Heart left ventricle (tissue), 13 donors: Measurements from ENCODE around the gene DAW1.

Experiments
- POLR2A ChIP-seq, 2 donors: fragments of 450-650 bp; IDR thresholded peaks; one replicate each; pipeline ENCODE4 v1.6.1; 2017; ENCODE audit warnings: antibody characterized with exemption in 2 of 2, mild to moderate bottlenecking in 2 of 2, moderate library complexity in 2 of 2
- TF ChIP-seq, protein P1 (sequence below), 12 donors: fragments of 200-600 bp; sonication (generic) in 4 of 12; IDR thresholded peaks; one replicate each; pipeline versions ENCODE4 v1.5.0 to v1.8.0; 2018 to 2022; ENCODE audit warnings: antibody characterized with exemption in 12 of 12, mild to moderate bottlenecking in 5 of 12
- donor health status: ischemic (EF 13 %, LVEDD 7.1; RV severe dilation, severe dysfunction).
- donor health status: DM: no; HTN: yes; CAD: no.
- donor health status: DM: no; HTN: no; CAD: no.
- donor health status: ischemic (EF 25% LVEDD 6.9; RV normal size, moderate dysfunction).
- donor health status: ischemic (EF 25% LVEDD 5.7; RV mildly dilated, moderate dysfunction).
- donor health status: ischemic (EF 35%, LVEDD 5.7; RV mildly dilated, moderate dysfunction).
- donor health status: nonischemic (EF 11% LVEDD 7.7; RV severe dilation, severe dysfunction).
- donor health status: DM: yes; HTN: yes; CAD: no.
- donor health status: PGD.
- donor health status: ischemic (EF 29% LVEDD 5.4; RV normal size, mild dysfunction).
- donor health status: nonischemic (EF 23%, LVEDD 6.1; RV moderate dilation, normal function).

DNA sequence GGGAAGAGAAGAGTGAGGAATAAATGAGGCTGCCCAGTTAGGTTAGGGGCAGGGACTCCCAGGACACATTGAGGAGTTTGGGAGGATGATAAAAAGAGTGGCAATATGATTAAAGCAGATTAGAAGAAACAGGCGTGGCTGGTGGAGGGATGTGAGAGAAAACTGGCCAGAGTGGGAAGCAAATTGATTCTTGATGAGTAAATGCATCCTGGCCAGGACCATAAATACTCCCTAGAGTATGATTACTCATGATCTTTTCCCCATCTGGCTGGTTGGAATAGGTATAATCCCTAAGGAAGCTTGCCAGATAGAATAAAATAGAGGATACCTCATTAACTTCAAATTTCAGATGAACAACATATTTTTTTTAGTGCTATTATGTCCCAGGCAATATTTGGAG is 21.5 kb upstream of the DAW1 start:
- TF ChIP-seq, protein P1, sequence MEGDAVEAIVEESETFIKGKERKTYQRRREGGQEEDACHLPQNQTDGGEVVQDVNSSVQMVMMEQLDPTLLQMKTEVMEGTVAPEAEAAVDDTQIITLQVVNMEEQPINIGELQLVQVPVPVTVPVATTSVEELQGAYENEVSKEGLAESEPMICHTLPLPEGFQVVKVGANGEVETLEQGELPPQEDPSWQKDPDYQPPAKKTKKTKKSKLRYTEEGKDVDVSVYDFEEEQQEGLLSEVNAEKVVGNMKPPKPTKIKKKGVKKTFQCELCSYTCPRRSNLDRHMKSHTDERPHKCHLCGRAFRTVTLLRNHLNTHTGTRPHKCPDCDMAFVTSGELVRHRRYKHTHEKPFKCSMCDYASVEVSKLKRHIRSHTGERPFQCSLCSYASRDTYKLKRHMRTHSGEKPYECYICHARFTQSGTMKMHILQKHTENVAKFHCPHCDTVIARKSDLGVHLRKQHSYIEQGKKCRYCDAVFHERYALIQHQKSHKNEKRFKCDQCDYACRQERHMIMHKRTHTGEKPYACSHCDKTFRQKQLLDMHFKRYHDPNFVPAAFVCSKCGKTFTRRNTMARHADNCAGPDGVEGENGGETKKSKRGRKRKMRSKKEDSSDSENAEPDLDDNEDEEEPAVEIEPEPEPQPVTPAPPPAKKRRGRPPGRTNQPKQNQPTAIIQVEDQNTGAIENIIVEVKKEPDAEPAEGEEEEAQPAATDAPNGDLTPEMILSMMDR (IDR thresholded peaks at IDR 0.05): no peak
- no peak for TF ChIP-seq POLR2A (IDR thresholded peaks at IDR 0.05)
